Loucy (cell line): ENCODE data around the gene VANGL2.

ENCODE experiments used
- H2AFZ ChIP-seq: fragments of 200-600 bp; sonication (generic); 2 replicates; pipeline ENCODE4 v1.6.0; 2016; ENCODE audit warnings: antibody characterized with exemption, mild to moderate bottlenecking, low read length, moderate library complexity
- H3F3A ChIP-seq: fragments of 200-600 bp; 2 replicates; pipeline ENCODE4 v1.6.0; 2016; ENCODE audit warnings: antibody characterized with exemption, low read depth, mild to moderate bottlenecking
- H3K27me3 ChIP-seq: fragments of 200-600 bp; sonication (generic); 2 replicates; pipeline ENCODE4 v1.6.1; 2014; ENCODE audit warnings: low read length, mild to moderate bottlenecking; ENCODE audit not compliant: insufficient read depth, poor library complexity, severe bottlenecking
- H3K36me3 ChIP-seq: fragments of 200-600 bp; sonication (generic); 2 replicates; pipeline ENCODE4 v1.6.1; 2016; ENCODE audit warnings: low read length; ENCODE audit not compliant: insufficient read depth
- H3K4me1 ChIP-seq: fragments of 200-600 bp; sonication (generic); 2 replicates; pipeline ENCODE4 v1.5.1; 2014; ENCODE audit warnings: low read length, mild to moderate bottlenecking; ENCODE audit not compliant: insufficient read depth, poor library complexity, severe bottlenecking
- H3K4me2 ChIP-seq: fragments of 200-600 bp; sonication (generic); 2 replicates; pipeline ENCODE4 v1.6.0; 2014; ENCODE audit warnings: antibody characterized with exemption, low read length, low read depth, mild to moderate bottlenecking; ENCODE audit not compliant: poor library complexity, severe bottlenecking
- H3K4me3 ChIP-seq: fragments of 200-600 bp; sonication (generic); 2 replicates; pipeline ENCODE4 v1.5.1; 2014; ENCODE audit warnings: low read length, mild to moderate bottlenecking, mixed read lengths; ENCODE audit not compliant: poor library complexity, severe bottlenecking
- H3K79me2 ChIP-seq: fragments of 200-600 bp; sonication (generic); 2 replicates; pipeline ENCODE4 v1.6.1; 2014; ENCODE audit warnings: low read length; ENCODE audit not compliant: insufficient read depth
- H3K9ac ChIP-seq: fragments of 200-600 bp; sonication (generic); 2 replicates; pipeline ENCODE4 v1.6.0; 2014; ENCODE audit warnings: mild to moderate bottlenecking, low read depth, low read length, moderate library complexity; ENCODE audit not compliant: poor library complexity, severe bottlenecking
- H3K9me2 ChIP-seq: fragments of 200-600 bp; sonication (generic); replicated peaks from 2 replicates; pipeline ENCODE4 v1.6.1; 2016; ENCODE audit warnings: low read depth, low read length, mixed read lengths
- H3K9me3 ChIP-seq: fragments of 200-600 bp; sonication (generic); 2 replicates; pipeline ENCODE4 v1.6.1; 2014; ENCODE audit warnings: mild to moderate bottlenecking, antibody characterized with exemption, low read length, low read depth; ENCODE audit not compliant: insufficient read depth
- H4K20me1 ChIP-seq: fragments of 200-600 bp; sonication (generic); 2 replicates; pipeline ENCODE4 v1.6.0; 2014; ENCODE audit warnings: antibody characterized with exemption, low read length, mild to moderate bottlenecking; ENCODE audit not compliant: insufficient read depth, poor library complexity, severe bottlenecking
- CTCF ChIP-seq: fragments of 200-600 bp; sonication (generic); conservative IDR thresholded peaks from 2 replicates; pipeline ENCODE4 v1.5.1; 2014; ENCODE audit warnings: mild to moderate bottlenecking, antibody characterized with exemption, low read length
- EZH2phosphoT487 ChIP-seq: fragments of 200-600 bp; IDR thresholded peaks from 2 replicates; pipeline ENCODE4 v1.6.1; 2018; ENCODE audit warnings: antibody characterized with exemption, mild to moderate bottlenecking, moderate library complexity, borderline replicate concordance

Gene VANGL2

GRCh38 chr1:160437432-160438316 lies 37.3 kb downstream of the VANGL2 start:
- Histone ChIP-seq H3K4me1 (peaks cover 1% of the 10 kb centered on the region), H3F3A (no peaks in the 10 kb centered on the region), H3K4me2 (peak overlapping the region; percentile 43), H2AFZ (peak overlapping the region; percentile 68), H3K9ac (no peak overlapping the region), H3K27me3 (no peaks in the 10 kb centered on the region), H3K79me2 (no peaks in the 10 kb centered on the region), H3K36me3 (no peaks in the 10 kb centered on the region), H4K20me1 (no peaks in the 10 kb centered on the region), H3K4me3 (no peak overlapping the region), H3K9me2 (no peaks in the 10 kb centered on the region), H3K9me3 (0 out of 2 replicates have a peak, but pooled peaks cover 3% of the 10 kb centered on the region)
- no peak for TF ChIP-seq EZH2phosphoT487
- no peak for TF ChIP-seq CTCF

- H2AFZ ChIP-seq, result peak overlapping the region; percentile 68
- H4K20me1 ChIP-seq, result no peaks in the 10 kb centered on the region
- no peak overlapping the region for H3K4me3 ChIP-seq
- no peaks in the 10 kb centered on the region for H3K9me2 ChIP-seq
- TF ChIP-seq EZH2phosphoT487, result no peak
- no peak for TF ChIP-seq CTCF
- no peaks in the 10 kb centered on the region for H3K36me3 ChIP-seq
- H3K4me1 ChIP-seq, result no peaks in the 10 kb centered on the region
- peak overlapping the region; percentile 43 for H3K4me2 ChIP-seq
- no peaks in the 10 kb centered on the region for H3K27me3 ChIP-seq
- 0 out of 2 replicates have a peak, but pooled peaks cover 3% of the 10 kb centered on the region for H3K9me3 ChIP-seq
- H3F3A ChIP-seq, result no peaks in the 10 kb centered on the region
- H3K9ac ChIP-seq, result no peak overlapping the region
- no peaks in the 10 kb centered on the region for H3K79me2 ChIP-seq
Measured at GRCh38 chr1:160438317-160438918, 38.1 kb downstream of the VANGL2 start.

- no peaks in the 10 kb centered on the region for H3F3A ChIP-seq
- no peak overlapping the region for H3K4me2 ChIP-seq
- H3K9me3 ChIP-seq, result 0 out of 2 replicates have a peak, but pooled peaks cover 3% of the 10 kb centered on the region
- no peaks in the 10 kb centered on the region for H3K27me3 ChIP-seq
- no peaks in the 10 kb centered on the region for H3K79me2 ChIP-seq
- no peaks in the 10 kb centered on the region for H4K20me1 ChIP-seq
- no peaks in the 10 kb centered on the region for H3K4me1 ChIP-seq
- TF ChIP-seq CTCF (no peak), EZH2phosphoT487 (no peak)
- no peak overlapping the region for H3K9ac ChIP-seq
- H3K4me3 ChIP-seq, result no peak overlapping the region
- H3K9me2 ChIP-seq, result no peaks in the 10 kb centered on the region
- no peaks in the 10 kb centered on the region for H3K36me3 ChIP-seq
- peak overlapping the region; percentile 68 for H2AFZ ChIP-seq
Measured at GRCh38 chr1:160438935-160439334, 38.6 kb downstream of the VANGL2 start.
